Calu3 (cell line): ENCODE results near the gene DAB2. TPM values are rescaled to one million over a fixed set of nuclear protein-coding genes. Genes with fewer than 3 reads are reported as not detected.
"Not testable (repeated sequence)": the region's sequence is repeated elsewhere in the genome, so short reads cannot be mapped to it uniquely, and the experiment has no call there.

Source experiments
- BruUV-seq: library from RNA; stranded (reverse); fragments of 400-500 nt; replicated peaks from 2 replicates; lab custom pipeline; 2021; lab: Mats Ljungman, UMichigan
- CTCF ChIA-PET: fragments of 300-600 bp; sonication (Branson Sonifier 250); formaldehyde crosslinking; loops from one replicate; lab custom pipeline; 2022; ENCODE audit warnings: antibody characterized with exemption; lab: Charles Lee
- DNase-seq: peaks from one replicate; pipeline ENCODE4 v3.0.0; 2022
- H3K27ac Mint-ChIP-seq: one replicate; pipeline ENCODE4 v1.8.0; 2022; ENCODE audit warnings: mixed read lengths; ENCODE audit not compliant: unreplicated experiment
- H3K27me3 Mint-ChIP-seq: one replicate; pipeline ENCODE4 v1.8.0; 2022; ENCODE audit warnings: mixed read lengths; ENCODE audit not compliant: unreplicated experiment
- H3K36me3 Mint-ChIP-seq: one replicate; pipeline ENCODE4 v1.8.0; 2022; ENCODE audit warnings: mild to moderate bottlenecking, moderate library complexity, mixed read lengths; ENCODE audit not compliant: insufficient read depth, unreplicated experiment
- H3K4me1 Mint-ChIP-seq: one replicate; pipeline ENCODE4 v1.8.0; 2022; ENCODE audit warnings: mild to moderate bottlenecking, low read depth, mixed read lengths; ENCODE audit not compliant: unreplicated experiment
- H3K4me3 Mint-ChIP-seq: one replicate; pipeline ENCODE4 v1.8.0; 2022; ENCODE audit warnings: mild to moderate bottlenecking, low read depth, moderate library complexity, mixed read lengths; ENCODE audit not compliant: unreplicated experiment
- H3K9me3 Mint-ChIP-seq: one replicate; pipeline ENCODE4 v1.8.0; 2022; ENCODE audit warnings: low read depth, mixed read lengths; ENCODE audit not compliant: unreplicated experiment
- intact Hi-C: fragments of 100-400 bp; cut with micrococcal nuclease; formaldehyde crosslinking; loops from one replicate; pipeline ENCODE4 v1.10.0; 2022; ENCODE audit not compliant: unreplicated experiment
- total RNA-seq: library from RNA; stranded (reverse); gene quantifications from 2 replicates; pipeline ENCODE4 v1.2.3, GENCODE V29; 2022
- TF ChIP-seq, protein P1 (sequence below): fragments of 200-600 bp; IDR thresholded peaks from one replicate; pipeline ENCODE4 v1.8.0; 2022; ENCODE audit warnings: antibody characterized with exemption; ENCODE audit not compliant: unreplicated experiment

DAB2 gene
- total RNA-seq, 1 experiment from 2014 or later = 12.4 TPM

DNA sequence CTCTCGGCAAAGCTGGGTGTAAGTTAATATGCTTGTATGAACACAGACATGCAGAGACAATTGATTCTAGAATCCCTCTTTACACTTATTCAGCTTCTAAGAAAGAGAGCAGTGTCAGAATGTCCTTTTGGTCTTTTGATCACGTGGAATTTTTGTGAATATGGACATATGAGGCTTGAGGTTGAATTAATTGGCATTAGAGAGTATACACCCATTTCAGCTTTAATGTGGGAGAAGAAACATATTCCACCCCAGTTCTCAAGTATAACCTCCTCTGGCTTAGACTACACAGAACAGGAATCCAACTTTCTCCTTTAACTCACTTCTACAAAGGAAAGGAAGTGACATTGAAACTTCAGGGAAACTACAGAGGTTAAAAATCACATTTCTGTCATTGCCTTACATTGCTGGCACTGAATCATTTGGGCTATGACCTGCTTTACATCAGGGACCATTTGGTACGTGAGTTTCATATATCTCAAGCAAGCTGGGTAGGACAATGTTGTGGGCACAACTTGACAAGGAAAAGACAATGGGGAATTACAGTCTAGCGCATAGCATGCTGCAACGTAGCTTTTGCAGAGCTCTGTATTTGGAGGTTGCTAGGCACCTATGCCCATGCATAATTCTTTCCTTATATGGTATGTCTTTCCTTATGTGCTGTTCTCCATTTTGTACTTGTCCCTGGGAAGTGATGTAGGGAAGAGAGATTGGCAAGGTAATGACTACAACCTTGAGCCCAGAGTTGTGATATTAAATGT is 19.5 kb downstream of the DAB2 start:
- Mint-ChIP-seq H3K4me3 (no peak overlapping the region), H3K36me3 (no peaks in the 10 kb centered on the region), H3K27ac (no peak overlapping the region), H3K27me3 (no peaks in the 10 kb centered on the region), H3K4me1 (peaks cover 7% of the 10 kb centered on the region), H3K9me3 (no peaks in the 10 kb centered on the region)
- no peak for DNase-seq
- TF ChIP-seq, protein P1, sequence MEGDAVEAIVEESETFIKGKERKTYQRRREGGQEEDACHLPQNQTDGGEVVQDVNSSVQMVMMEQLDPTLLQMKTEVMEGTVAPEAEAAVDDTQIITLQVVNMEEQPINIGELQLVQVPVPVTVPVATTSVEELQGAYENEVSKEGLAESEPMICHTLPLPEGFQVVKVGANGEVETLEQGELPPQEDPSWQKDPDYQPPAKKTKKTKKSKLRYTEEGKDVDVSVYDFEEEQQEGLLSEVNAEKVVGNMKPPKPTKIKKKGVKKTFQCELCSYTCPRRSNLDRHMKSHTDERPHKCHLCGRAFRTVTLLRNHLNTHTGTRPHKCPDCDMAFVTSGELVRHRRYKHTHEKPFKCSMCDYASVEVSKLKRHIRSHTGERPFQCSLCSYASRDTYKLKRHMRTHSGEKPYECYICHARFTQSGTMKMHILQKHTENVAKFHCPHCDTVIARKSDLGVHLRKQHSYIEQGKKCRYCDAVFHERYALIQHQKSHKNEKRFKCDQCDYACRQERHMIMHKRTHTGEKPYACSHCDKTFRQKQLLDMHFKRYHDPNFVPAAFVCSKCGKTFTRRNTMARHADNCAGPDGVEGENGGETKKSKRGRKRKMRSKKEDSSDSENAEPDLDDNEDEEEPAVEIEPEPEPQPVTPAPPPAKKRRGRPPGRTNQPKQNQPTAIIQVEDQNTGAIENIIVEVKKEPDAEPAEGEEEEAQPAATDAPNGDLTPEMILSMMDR = no peak
- no TSS peak for BruUV-seq
- CTCF ChIA-PET = interaction anchor here (1.2 kb wide), 1 partner anchor 20 kb away, joined by 5 read pairs; the partner anchor contains the start of gene DAB2
- intact Hi-C loops = no loop called here

DNA sequence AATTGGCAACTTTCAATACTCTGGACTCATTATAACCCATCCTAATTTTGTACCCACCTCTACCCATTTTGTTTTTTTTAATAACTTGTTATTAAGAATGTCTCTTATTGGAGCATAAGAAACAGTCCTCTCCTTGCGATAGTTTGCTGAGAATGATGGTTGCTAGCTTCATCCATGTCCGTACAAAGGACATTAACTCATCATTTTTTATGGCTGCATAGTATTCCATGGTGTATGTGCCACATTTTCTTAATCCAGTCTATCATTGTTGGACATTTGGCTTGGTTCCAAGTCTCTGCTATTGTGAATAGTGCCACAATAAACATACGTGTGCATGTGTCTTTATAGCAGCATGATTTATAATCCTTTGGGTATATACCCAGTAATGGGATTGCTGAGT is 21.0 kb downstream of the DAB2 start:
- H3K27ac Mint-ChIP-seq, intact Hi-C loops, H3K9me3 Mint-ChIP-seq, CTCF ChIA-PET, H3K27me3 Mint-ChIP-seq, BruUV-seq, DNase-seq, H3K4me3 Mint-ChIP-seq, H3K36me3 Mint-ChIP-seq: not testable (repeated sequence)
- H3K4me1 Mint-ChIP-seq = peaks cover 18% of the 10 kb centered on the region

DNA sequence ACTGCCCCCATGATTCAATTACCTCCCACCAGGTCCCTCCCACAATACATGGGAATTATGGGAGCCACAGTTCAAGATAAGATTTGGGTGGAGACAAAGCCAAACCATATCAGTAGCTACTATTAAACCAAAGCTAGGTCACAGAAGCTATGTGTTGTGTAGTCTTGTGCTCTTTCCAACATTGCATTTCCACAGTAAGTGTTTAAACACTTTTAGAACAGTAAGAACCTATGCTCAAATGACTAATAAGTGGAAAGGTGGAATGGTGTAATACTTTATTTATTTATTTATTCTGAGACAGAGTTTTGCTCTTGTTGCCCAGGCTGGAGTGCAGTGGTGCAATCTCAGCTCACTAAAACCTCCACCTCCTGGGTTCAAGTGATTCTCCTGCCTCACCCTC is 22.6 kb downstream of the DAB2 start:
- H3K36me3 Mint-ChIP-seq, H3K27ac Mint-ChIP-seq, intact Hi-C loops, BruUV-seq, H3K4me3 Mint-ChIP-seq, H3K27me3 Mint-ChIP-seq, H3K9me3 Mint-ChIP-seq, DNase-seq: not testable (repeated sequence)
- H3K4me1 Mint-ChIP-seq = peaks cover 20% of the 10 kb centered on the region
- CTCF ChIA-PET = interaction anchor here (1.4 kb wide), 1 partner anchor 9 kb away, joined by 9 read pairs; no protein-coding TSS in a partner anchor

DNA sequence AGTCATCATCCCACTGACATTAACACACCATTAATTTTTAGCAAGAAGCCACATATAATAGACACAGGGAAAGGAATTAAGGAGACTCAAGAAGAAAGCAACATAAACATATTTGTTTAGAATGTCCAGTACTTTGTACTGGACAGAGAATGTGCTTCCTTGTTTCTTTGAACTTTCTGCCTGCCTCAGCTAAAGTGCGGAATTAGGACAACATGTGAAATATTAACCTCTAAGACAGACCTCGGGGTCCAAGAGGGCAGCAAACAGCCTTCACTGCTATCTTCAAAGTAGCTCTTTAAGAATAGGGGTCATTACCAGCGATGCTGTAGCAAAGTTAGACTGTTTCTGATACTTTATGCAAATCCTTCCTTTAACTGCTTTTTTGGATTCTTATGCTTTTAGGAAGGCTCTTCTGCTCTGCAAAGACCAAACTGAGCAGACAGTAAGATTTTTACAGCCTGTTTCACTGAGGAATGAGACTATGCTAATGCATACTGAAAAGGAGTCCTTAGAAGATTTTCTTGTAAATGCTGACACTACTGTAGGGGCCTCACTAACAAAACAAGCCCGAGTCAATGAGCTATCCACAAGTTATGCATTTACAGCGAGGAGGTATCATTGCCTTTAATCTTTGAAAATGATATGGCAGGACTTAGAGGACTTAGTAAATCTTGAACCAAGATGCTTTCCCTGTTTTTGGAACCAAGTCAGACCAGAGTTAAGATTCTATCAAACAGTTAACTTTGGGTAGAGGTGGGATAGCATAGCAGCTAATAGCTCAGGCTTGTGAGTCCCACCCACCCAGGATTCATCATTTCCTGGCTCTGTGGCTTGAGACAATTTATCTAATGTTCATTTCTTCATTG is 23.8 kb downstream of the DAB2 start:
- intact Hi-C loops = no loop called here
- Mint-ChIP-seq H3K27ac (peak overlapping the region; percentile 27), H3K4me1 (peaks cover 29% of the 10 kb centered on the region), H3K9me3 (no peaks in the 10 kb centered on the region), H3K36me3 (no peaks in the 10 kb centered on the region), H3K4me3 (no peak overlapping the region), H3K27me3 (no peaks in the 10 kb centered on the region)
- CTCF ChIA-PET = interaction anchor here (0.7 to 1.4 kb wide), 2 partner anchors 10 to 55 kb away, joined by 3 to 9 read pairs; no protein-coding TSS in a partner anchor
- TF ChIP-seq, protein P1 = no peak
- no TSS peak for BruUV-seq
- DNase-seq = no peak
